Measurements from ENCODE around the gene SLC25A4. TPM values are rescaled to one million over a fixed set of nuclear protein-coding genes. Genes with fewer than 3 reads are reported as not detected.

Gene SLC25A4
- 1 to 10 TPM; 8.5 to 8.7 TPM for total RNA-seq

GRCh38 chr4:185142912-185143600 is at the start of gene SLC25A4:
Gene SLC25A4, plus strand, starts transcription at chr4:185143266. Its CDS starts 107 bp downstream, at chr4:185143373.
- peak; percentile 97 for ATAC-seq
- POLR2A ChIA-PET: interaction anchor here (0.5 to 1.6 kb wide), 11 partner anchors 12 to 488 kb away, joined by 3 to 6 read pairs (median 3); partner anchors contain the start of genes CENPU and SNX25
- CTCF ChIA-PET: interaction anchor here (0.7 to 4.1 kb wide), 8 partner anchors 9 to 102 kb away, joined by 3 to 30 read pairs (median 4); no protein-coding TSS in a partner anchor
- Mint-ChIP-seq H3K9me3 (no peaks in the 10 kb centered on the region), H3K4me1 (ENCODE audit: low read depth) (peaks cover 13% of the 10 kb centered on the region), H3K4me3 (peak within 1 kb of the TSS; percentile 78), H3K27ac (peak within 1 kb of the TSS; percentile 76), H3K36me3 (ENCODE audit: low read depth) (no peaks in the 10 kb centered on the region), H3K27me3 (peaks cover 3% of the 10 kb centered on the region)
- peak; percentile 47 for TF ChIP-seq CTCF (IDR thresholded peaks at IDR 0.05)
- intact Hi-C loops (cut with micrococcal nuclease): no loop called here
- peak; percentile 91 for DNase-seq

GRCh38 chr4:185093603-185094002 is 49.5 kb upstream of the SLC25A4 start:
- H3K4me3 Mint-ChIP-seq: no peak overlapping the region
- DNase-seq: no peak
- ChIA-PET CTCF (interaction anchor here (1.7 kb wide), 1 partner anchor 53 kb away, joined by 6 read pairs; no protein-coding TSS in a partner anchor), POLR2A (no interaction called here)
- H3K27ac Mint-ChIP-seq: no peak overlapping the region
- no peaks in the 10 kb centered on the region for H3K9me3 Mint-ChIP-seq
- H3K27me3 Mint-ChIP-seq: peaks cover 17% of the 10 kb centered on the region
- TF ChIP-seq CTCF (IDR thresholded peaks at IDR 0.05): no peak
- ATAC-seq: no peak
- intact Hi-C loops (cut with micrococcal nuclease): loop anchor here (5.0 kb wide), 1 partner anchor 51 kb away; no protein-coding TSS in a partner anchor
- H3K4me1 Mint-ChIP-seq (ENCODE audit: low read depth): no peaks in the 10 kb centered on the region
- no peaks in the 10 kb centered on the region for H3K36me3 Mint-ChIP-seq (ENCODE audit: low read depth)

- Mint-ChIP-seq H3K27me3 (peaks cover 12% of the 10 kb centered on the region), H3K27ac (no peak overlapping the region), H3K36me3 (ENCODE audit: low read depth) (no peaks in the 10 kb centered on the region), H3K4me3 (no peak overlapping the region), H3K9me3 (no peaks in the 10 kb centered on the region), H3K4me1 (ENCODE audit: low read depth) (no peaks in the 10 kb centered on the region)
- ChIA-PET CTCF (interaction anchor here (0.6 to 4.6 kb wide), 25 partner anchors 9 to 861 kb away, joined by 3 to 78 read pairs (median 4); partner anchors contain the start of gene SLC25A4), POLR2A (interaction anchor here (0.7 kb wide), 1 partner anchor 94 kb away, joined by 3 read pairs; no protein-coding TSS in a partner anchor)
- intact Hi-C loops (cut with micrococcal nuclease): no loop called here
- DNase-seq (peak; percentile 44), ATAC-seq (no peak)
- peak; percentile 65 for TF ChIP-seq CTCF (IDR thresholded peaks at IDR 0.05)
Measured at GRCh38 chr4:185096032-185096653, 46.9 kb upstream of the SLC25A4 start.

- POLR2A ChIA-PET: no interaction called here
- CTCF ChIA-PET: interaction anchor here (1.4 to 4.6 kb wide), 5 partner anchors 8 to 93 kb away, joined by 3 to 78 read pairs (median 5); no protein-coding TSS in a partner anchor
- DNase-seq: no peak
- ATAC-seq: no peak
- no peak overlapping the region for H3K27ac Mint-ChIP-seq
- H3K27me3 Mint-ChIP-seq: peaks cover 11% of the 10 kb centered on the region
- intact Hi-C loops (cut with micrococcal nuclease): no loop called here
- no peak overlapping the region for H3K4me3 Mint-ChIP-seq
- H3K4me1 Mint-ChIP-seq (ENCODE audit: low read depth): no peaks in the 10 kb centered on the region
- no peaks in the 10 kb centered on the region for H3K9me3 Mint-ChIP-seq
- no peak for TF ChIP-seq CTCF (IDR thresholded peaks at IDR 0.05)
- H3K36me3 Mint-ChIP-seq (ENCODE audit: low read depth): no peaks in the 10 kb centered on the region
Measured at GRCh38 chr4:185098474-185098873, 44.6 kb upstream of the SLC25A4 start.
